ENCODE results near the gene PKNOX2. TPM values are rescaled to one million over a fixed set of nuclear protein-coding genes. Genes with fewer than 3 reads are reported as not detected.

PKNOX2 gene
- total RNA-seq, 1 experiment from 2014 or later, result not detected

DNA sequence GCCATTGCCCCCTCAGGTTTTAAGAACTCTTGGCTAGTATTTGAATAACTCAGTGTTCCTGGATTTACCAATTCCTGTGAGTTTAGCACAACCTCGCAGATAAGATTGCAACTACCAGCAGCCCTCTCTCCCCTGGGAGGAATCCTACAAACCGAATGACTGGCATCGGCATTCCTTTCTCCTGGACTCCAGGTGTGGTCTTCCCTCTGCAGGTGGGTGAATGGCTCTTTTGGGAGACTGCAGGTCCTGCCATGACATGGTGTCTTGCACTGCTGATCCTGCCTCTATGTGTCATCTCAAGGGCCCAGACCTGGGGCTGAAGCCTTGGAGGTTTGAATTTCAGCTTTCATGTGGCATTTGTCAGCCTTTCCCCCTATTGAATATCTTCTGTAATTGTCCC, 105.6 kb downstream of the PKNOX2 start:
- H3K4me1 Mint-ChIP-seq (ENCODE audit: low read depth, unreplicated experiment), result no peaks in the 10 kb centered on the region
- Histone ChIP-seq H3K36me3 (ENCODE audit: control insufficient read depth, insufficient read depth, low read length) (no peaks in the 10 kb centered on the region), H3K9me3 (no peaks in the 10 kb centered on the region), H3K4me3 (ENCODE audit: low read depth, low read length) (no peak overlapping the region), H3K4me1 (no peaks in the 10 kb centered on the region), H3K27me3 (replicated peaks; ENCODE audit: control insufficient read depth, insufficient read depth, low read length) (peaks cover 1% of the 10 kb centered on the region)
- intact Hi-C loops (cut with micrococcal nuclease; ENCODE audit: unreplicated experiment), result loop anchor here (10.0 kb wide), 1 partner anchor 225 kb away; the partner anchor contains the start of gene FEZ1
- no peaks in the 10 kb centered on the region for H3K9me3 Mint-ChIP-seq (ENCODE audit: unreplicated experiment)
- CTCF ChIA-PET, result no interaction called here
- no peak for DNase-seq
- peaks cover 34% of the 10 kb centered on the region for H3K27me3 Mint-ChIP-seq (ENCODE audit: insufficient read depth, unreplicated experiment)
- no TSS peak for BruUV-seq (replicated peaks)
- H3K4me3 Mint-ChIP-seq (ENCODE audit: unreplicated experiment), result no peak overlapping the region
- H3K36me3 Mint-ChIP-seq (ENCODE audit: insufficient read depth, unreplicated experiment), result no peaks in the 10 kb centered on the region
- H3K27ac Mint-ChIP-seq (ENCODE audit: unreplicated experiment), result no peak overlapping the region
- TF ChIP-seq, protein P1, sequence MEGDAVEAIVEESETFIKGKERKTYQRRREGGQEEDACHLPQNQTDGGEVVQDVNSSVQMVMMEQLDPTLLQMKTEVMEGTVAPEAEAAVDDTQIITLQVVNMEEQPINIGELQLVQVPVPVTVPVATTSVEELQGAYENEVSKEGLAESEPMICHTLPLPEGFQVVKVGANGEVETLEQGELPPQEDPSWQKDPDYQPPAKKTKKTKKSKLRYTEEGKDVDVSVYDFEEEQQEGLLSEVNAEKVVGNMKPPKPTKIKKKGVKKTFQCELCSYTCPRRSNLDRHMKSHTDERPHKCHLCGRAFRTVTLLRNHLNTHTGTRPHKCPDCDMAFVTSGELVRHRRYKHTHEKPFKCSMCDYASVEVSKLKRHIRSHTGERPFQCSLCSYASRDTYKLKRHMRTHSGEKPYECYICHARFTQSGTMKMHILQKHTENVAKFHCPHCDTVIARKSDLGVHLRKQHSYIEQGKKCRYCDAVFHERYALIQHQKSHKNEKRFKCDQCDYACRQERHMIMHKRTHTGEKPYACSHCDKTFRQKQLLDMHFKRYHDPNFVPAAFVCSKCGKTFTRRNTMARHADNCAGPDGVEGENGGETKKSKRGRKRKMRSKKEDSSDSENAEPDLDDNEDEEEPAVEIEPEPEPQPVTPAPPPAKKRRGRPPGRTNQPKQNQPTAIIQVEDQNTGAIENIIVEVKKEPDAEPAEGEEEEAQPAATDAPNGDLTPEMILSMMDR (IDR thresholded peaks at IDR 0.05; ENCODE audit: insufficient read depth in 1 of 2, low read depth in 1 of 2, low read length in 1 of 2, severe bottlenecking in 1 of 2, unreplicated experiment in 1 of 2), result no peak
- POLR2A ChIA-PET, result no interaction called here

DNA sequence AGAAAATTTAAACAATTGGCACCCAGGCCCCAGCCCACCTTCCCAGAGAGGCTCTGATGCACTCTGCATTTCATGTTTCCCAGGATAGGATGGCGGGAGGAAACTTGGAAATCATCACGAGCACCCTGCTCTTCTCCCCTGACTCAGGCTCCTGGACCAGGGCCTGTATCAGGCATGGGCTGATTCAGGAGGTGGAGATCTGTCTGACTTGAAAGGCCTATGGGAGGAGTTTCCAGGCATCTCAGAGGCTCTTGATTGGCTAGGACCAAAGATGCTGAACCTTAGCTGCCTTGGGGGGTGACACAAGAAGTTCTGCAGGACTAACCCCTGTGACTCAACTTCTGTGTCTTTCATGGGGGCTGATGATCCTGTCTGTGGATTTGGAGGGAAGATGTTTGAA, 106.2 kb downstream of the PKNOX2 start:
- peaks cover 31% of the 10 kb centered on the region for H3K27me3 Mint-ChIP-seq (ENCODE audit: insufficient read depth, unreplicated experiment)
- no peak overlapping the region for H3K4me3 Mint-ChIP-seq (ENCODE audit: unreplicated experiment)
- no peaks in the 10 kb centered on the region for H3K36me3 ChIP-seq (ENCODE audit: control insufficient read depth, insufficient read depth, low read length)
- no peaks in the 10 kb centered on the region for H3K9me3 Mint-ChIP-seq (ENCODE audit: unreplicated experiment)
- no peaks in the 10 kb centered on the region for H3K36me3 Mint-ChIP-seq (ENCODE audit: insufficient read depth, unreplicated experiment)
- no peaks in the 10 kb centered on the region for H3K4me1 ChIP-seq
- intact Hi-C loops (cut with micrococcal nuclease; ENCODE audit: unreplicated experiment), result loop anchor here (10.0 kb wide), 1 partner anchor 224 kb away; the partner anchor contains the start of gene FEZ1
- no peaks in the 10 kb centered on the region for H3K9me3 ChIP-seq
- no TSS peak for BruUV-seq (replicated peaks)
- no peak overlapping the region for H3K27ac Mint-ChIP-seq (ENCODE audit: unreplicated experiment)
- H3K4me1 Mint-ChIP-seq (ENCODE audit: low read depth, unreplicated experiment), result no peaks in the 10 kb centered on the region
- TF ChIP-seq, protein P1 (IDR thresholded peaks at IDR 0.05; ENCODE audit: insufficient read depth in 1 of 2, low read depth in 1 of 2, low read length in 1 of 2, severe bottlenecking in 1 of 2, unreplicated experiment in 1 of 2), result no peak
- ChIA-PET CTCF (no interaction called here), POLR2A (no interaction called here)
- DNase-seq, result no peak
- H3K27me3 ChIP-seq (replicated peaks; ENCODE audit: control insufficient read depth, insufficient read depth, low read length), result peaks cover 1% of the 10 kb centered on the region
- no peak overlapping the region for H3K4me3 ChIP-seq (ENCODE audit: low read depth, low read length)

- no peak for DNase-seq
- Mint-ChIP-seq H3K4me3 (ENCODE audit: unreplicated experiment) (no peak overlapping the region), H3K36me3 (ENCODE audit: insufficient read depth, unreplicated experiment) (no peaks in the 10 kb centered on the region), H3K9me3 (ENCODE audit: unreplicated experiment) (no peaks in the 10 kb centered on the region), H3K27ac (ENCODE audit: unreplicated experiment) (no peak overlapping the region), H3K4me1 (ENCODE audit: low read depth, unreplicated experiment) (no peaks in the 10 kb centered on the region), H3K27me3 (ENCODE audit: insufficient read depth, unreplicated experiment) (peaks cover 31% of the 10 kb centered on the region)
- Histone ChIP-seq H3K4me3 (ENCODE audit: low read depth, low read length) (no peak overlapping the region), H3K36me3 (ENCODE audit: control insufficient read depth, insufficient read depth, low read length) (no peaks in the 10 kb centered on the region), H3K27me3 (replicated peaks; ENCODE audit: control insufficient read depth, insufficient read depth, low read length) (peaks cover 1% of the 10 kb centered on the region), H3K9me3 (no peaks in the 10 kb centered on the region), H3K4me1 (no peaks in the 10 kb centered on the region)
- CTCF ChIA-PET, result no interaction called here
- POLR2A ChIA-PET, result no interaction called here
- no TSS peak for BruUV-seq (replicated peaks)
- intact Hi-C loops (cut with micrococcal nuclease; ENCODE audit: unreplicated experiment), result loop anchor here (10.0 kb wide), 1 partner anchor 223 kb away; the partner anchor contains the start of gene FEZ1
- TF ChIP-seq, protein P1 (IDR thresholded peaks at IDR 0.05; ENCODE audit: insufficient read depth in 1 of 2, low read depth in 1 of 2, low read length in 1 of 2, severe bottlenecking in 1 of 2, unreplicated experiment in 1 of 2), result no peak
These were observed 107.0 kb downstream of the PKNOX2 start for GRCh38 chr11:125271483-125272091.

Data from Caco-2 (cell line).